WERI-Rb-1 (cell line): Measurements from ENCODE around the gene NEK10.
A peak's percentile ranks its signal among the peaks of the same experiment; 100 is the strongest.

ENCODE experiments used
- DNase-seq: peaks from one replicate; pipeline ENCODE4 v3.0.0-alpha.2; 2020
- H3K27ac ChIP-seq: fragments of 250-450 bp; sonication (Bioruptor Pico); 2 replicates; pipeline ENCODE4 v1.5.1; 2020; ENCODE audit warnings: mild to moderate bottlenecking, moderate library complexity
- H3K27me3 ChIP-seq: fragments of 250-450 bp; sonication (Bioruptor Pico); 2 replicates; pipeline ENCODE4 v1.5.1; 2021; ENCODE audit warnings: mild to moderate bottlenecking, low read depth, moderate library complexity; ENCODE audit not compliant: insufficient read depth, severe bottlenecking
- H3K36me3 ChIP-seq: fragments of 250-450 bp; sonication (Bioruptor Pico); 2 replicates; pipeline ENCODE4 v1.5.1; 2020; ENCODE audit warnings: mild to moderate bottlenecking, moderate library complexity
- H3K4me3 ChIP-seq: 2 replicates; pipeline ENCODE4 v1.5.1; 2011; ENCODE audit warnings: low read depth, mild to moderate bottlenecking, control low read depth, low read length
- H3K9me3 ChIP-seq: fragments of 250-450 bp; sonication (Bioruptor Pico); 2 replicates; pipeline ENCODE4 v1.5.1; 2021; ENCODE audit warnings: mild to moderate bottlenecking, moderate library complexity; ENCODE audit not compliant: severe bottlenecking
- TF ChIP-seq, protein P1 (sequence below): IDR thresholded peaks from 2 replicates; pipeline ENCODE4 v1.5.1; 2011; ENCODE audit warnings: low read depth, mild to moderate bottlenecking, control low read depth, inconsistent platforms, low read length

Gene NEK10

DNA sequence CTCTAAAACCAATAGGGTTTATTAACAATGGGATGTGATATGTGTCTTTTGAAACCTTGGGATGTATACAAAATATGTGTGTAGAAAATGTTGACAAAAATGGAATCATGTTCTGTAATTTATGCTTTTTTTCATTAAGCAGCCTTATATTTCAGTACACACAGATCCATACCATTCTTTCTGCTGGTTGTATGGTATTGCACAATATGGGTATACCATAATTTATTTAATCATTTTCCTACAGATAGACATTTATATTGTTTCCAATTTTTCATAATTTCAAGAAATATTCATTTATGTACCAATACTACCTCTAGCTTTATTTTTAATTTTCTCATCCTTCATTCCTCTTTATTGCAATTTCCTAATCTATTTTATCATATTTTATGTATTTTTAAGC, 83.5 kb downstream of the NEK10 start:
- H3K27me3 ChIP-seq, result no peaks in the 10 kb centered on the region
- no peak overlapping the region for H3K4me3 ChIP-seq
- TF ChIP-seq, protein P1, sequence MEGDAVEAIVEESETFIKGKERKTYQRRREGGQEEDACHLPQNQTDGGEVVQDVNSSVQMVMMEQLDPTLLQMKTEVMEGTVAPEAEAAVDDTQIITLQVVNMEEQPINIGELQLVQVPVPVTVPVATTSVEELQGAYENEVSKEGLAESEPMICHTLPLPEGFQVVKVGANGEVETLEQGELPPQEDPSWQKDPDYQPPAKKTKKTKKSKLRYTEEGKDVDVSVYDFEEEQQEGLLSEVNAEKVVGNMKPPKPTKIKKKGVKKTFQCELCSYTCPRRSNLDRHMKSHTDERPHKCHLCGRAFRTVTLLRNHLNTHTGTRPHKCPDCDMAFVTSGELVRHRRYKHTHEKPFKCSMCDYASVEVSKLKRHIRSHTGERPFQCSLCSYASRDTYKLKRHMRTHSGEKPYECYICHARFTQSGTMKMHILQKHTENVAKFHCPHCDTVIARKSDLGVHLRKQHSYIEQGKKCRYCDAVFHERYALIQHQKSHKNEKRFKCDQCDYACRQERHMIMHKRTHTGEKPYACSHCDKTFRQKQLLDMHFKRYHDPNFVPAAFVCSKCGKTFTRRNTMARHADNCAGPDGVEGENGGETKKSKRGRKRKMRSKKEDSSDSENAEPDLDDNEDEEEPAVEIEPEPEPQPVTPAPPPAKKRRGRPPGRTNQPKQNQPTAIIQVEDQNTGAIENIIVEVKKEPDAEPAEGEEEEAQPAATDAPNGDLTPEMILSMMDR, result no peak
- H3K27ac ChIP-seq, result no peak overlapping the region
- DNase-seq, result no peak
- H3K9me3 ChIP-seq, result no peaks in the 10 kb centered on the region
- H3K36me3 ChIP-seq, result no peaks in the 10 kb centered on the region

DNA sequence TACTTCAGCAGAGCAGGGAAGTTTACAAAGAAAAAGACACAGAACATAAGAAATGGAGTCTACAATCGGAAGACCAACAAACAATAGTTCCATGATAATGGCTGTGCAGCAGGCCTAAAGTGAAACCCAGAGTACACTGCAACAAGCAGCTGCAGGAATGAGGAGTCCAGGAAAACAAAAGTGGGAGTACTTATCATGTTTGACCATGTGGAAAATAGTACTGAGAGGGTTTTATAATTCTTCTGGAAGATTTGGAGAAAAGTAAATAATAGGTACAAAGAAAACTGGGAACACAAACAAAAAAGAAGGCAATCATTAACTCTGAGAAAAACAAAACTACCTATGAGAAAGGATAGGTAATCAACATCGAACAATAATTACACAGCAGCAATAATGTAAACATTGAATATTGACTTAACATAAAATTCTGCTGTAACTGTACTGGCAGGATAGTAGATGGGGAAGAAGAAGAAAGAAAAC, 87.5 kb downstream of the NEK10 start:
- H3K9me3 ChIP-seq, result no peaks in the 10 kb centered on the region
- H3K27ac ChIP-seq, result no peak overlapping the region
- no peak for DNase-seq
- TF ChIP-seq, protein P1, result no peak
- no peaks in the 10 kb centered on the region for H3K27me3 ChIP-seq
- no peak overlapping the region for H3K4me3 ChIP-seq
- H3K36me3 ChIP-seq, result no peaks in the 10 kb centered on the region

DNA sequence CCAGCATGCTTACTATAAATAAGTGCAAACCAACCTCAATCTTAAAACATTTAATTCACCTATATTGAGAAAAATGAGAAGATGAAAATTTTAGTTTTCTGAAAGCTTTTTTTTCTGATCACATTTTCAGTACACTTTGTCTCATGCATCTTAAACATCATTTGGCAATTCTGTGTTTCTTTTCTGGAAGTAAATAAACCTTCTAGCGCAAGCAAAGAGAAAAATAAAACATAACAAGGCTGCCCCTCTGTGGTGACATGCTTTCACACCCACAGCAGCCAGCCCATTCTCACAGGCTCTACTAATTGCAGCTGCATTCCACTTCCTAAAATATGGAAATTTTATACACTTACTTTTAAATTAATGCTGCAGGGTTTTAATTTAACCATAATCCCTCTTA, 90.1 kb downstream of the NEK10 start:
- Histone ChIP-seq H3K27ac (no peak overlapping the region), H3K27me3 (no peaks in the 10 kb centered on the region), H3K9me3 (no peaks in the 10 kb centered on the region), H3K4me3 (no peak overlapping the region), H3K36me3 (no peaks in the 10 kb centered on the region)
- TF ChIP-seq, protein P1, result peak; percentile 25; the same call in 1 of the 2 replicates
- DNase-seq, result no peak

DNA sequence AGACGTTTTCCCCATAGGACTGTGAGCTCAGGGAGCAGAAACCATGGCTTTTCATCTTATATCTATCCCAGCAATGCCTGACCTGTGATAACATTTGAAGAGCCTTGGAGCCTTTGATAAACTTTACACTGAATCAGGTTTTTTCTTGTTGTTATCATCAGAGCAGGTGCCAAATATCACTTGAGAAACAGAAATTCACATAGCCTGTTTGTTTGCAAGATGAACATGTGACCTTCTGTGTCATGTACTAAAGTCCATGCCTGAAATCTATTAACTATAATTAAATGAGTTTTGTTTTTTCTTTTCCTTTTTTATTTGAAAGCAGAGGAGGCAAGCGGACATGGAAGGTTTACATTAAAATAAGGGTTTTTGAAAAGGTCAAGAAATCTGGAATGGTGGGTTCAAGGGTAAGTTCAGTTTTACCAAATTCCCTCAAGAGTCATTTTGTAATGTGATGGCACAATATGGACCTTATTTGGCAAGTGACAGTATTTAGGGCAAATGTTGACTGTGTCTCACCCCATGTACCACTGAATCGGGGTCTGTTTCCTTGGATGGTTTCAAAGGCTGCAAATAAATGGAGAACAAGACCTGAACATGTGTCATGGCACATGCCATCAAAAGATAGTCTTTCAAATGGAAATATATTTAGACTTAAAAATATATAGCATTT, 90.7 kb downstream of the NEK10 start:
- Histone ChIP-seq H3K27ac (no peak overlapping the region), H3K36me3 (no peaks in the 10 kb centered on the region), H3K9me3 (no peaks in the 10 kb centered on the region), H3K27me3 (no peaks in the 10 kb centered on the region), H3K4me3 (no peak overlapping the region)
- DNase-seq, result no peak
- TF ChIP-seq, protein P1, result no peak

DNA sequence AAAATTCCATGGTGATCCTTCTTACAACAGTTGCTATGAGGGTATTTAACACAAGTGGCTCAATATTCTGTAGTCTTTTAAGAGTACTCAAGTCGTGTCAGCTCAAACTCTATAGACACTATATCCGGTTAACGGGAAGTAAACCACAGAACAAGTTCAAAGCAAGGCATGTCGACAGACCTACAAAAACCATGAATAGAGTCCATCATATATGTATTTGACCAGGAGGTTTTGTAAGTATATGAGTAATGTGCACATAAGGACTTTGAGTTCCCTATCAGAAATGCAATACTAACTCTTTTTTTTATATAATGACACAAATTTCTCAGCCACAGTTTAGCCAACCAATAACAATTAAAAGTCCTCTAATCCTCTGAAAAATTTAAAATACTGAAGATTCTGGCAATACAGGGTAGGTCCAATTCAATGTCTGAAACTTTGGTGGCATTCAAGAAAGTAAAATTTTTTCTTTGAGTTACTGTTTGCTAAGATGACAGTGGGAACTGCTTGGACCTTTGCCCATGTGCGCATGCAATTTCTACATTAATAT, 93.7 kb downstream of the NEK10 start:
- H3K9me3 ChIP-seq, result no peaks in the 10 kb centered on the region
- no peaks in the 10 kb centered on the region for H3K36me3 ChIP-seq
- H3K27me3 ChIP-seq, result no peaks in the 10 kb centered on the region
- DNase-seq, result no peak
- TF ChIP-seq, protein P1, result no peak
- H3K27ac ChIP-seq, result no peak overlapping the region
- H3K4me3 ChIP-seq, result no peak overlapping the region
